ENCODE measurements around the gene IGF2BP2. TPM values are rescaled to one million over a fixed set of nuclear protein-coding genes. Genes with fewer than 3 reads are reported as not detected.

IGF2BP2 gene
- total and polyA plus RNA-seq, 9 of the 15 experiments (the other 6 are each of a cell fraction or from before 2014, with no cell fraction given) = 3.2 to 59.6 (median 30.5) TPM

GRCh38 chr3:185797108-185797881, 27.5 kb downstream of the IGF2BP2 start:
- Histone ChIP-seq H2AFZ (ENCODE audit: low read depth, low read length) (no peak overlapping the region), H3K4me1 (replicated peaks in 1 of 2; ENCODE audit: control insufficient read depth in 2 of 2, insufficient read depth in 2 of 2, low read length in 2 of 2) (peaks cover 21 to 26% of the 10 kb centered on the region in 2 experiments), H3K4me2 (ENCODE audit: insufficient read depth, low read length) (peak overlapping the region; percentile 45), H3K9ac (ENCODE audit: insufficient read depth in 1 of 2, low read depth in 2 of 2, low read length in 2 of 2) (peak overlapping the region in 1 of 2 experiments; percentile 85; a peak in 2 of 4 replicates), H3K9me1 (ENCODE audit: control insufficient read depth, insufficient read depth, low read length) (no peaks in the 10 kb centered on the region), H4K20me1 (replicated peaks; ENCODE audit: control insufficient read depth, insufficient read depth, low read length) (peaks cover 14% of the 10 kb centered on the region; the same call in 1 of the 2 replicates), H3K79me2 (ENCODE audit: control insufficient read depth, insufficient read depth, low read length) (peaks cover 83% of the 10 kb centered on the region), H3K36me3 (ENCODE audit: control insufficient read depth, insufficient read depth, low read length) (no peaks in the 10 kb centered on the region), H3K27me3 (ENCODE audit: control insufficient read depth in 2 of 2, insufficient read depth in 2 of 2, low read length in 2 of 2) (no peaks in the 10 kb centered on the region), H3K9me3 (replicated peaks; ENCODE audit: control insufficient read depth, insufficient read depth, low read depth, low read length) (no peaks in the 10 kb centered on the region), H3K4me3 (no peak overlapping the region), H3K27ac (ENCODE audit: extremely low read depth, low read depth, low read length) (peak overlapping the region; percentile 65)
- no peak for DNase-seq (ENCODE audit: extremely low read depth in 1 of 4, low spot score in 3 of 4)
- 53% methylated on average over 8 of the region's 8 CpGs for WGBS (ENCODE audit: insufficient coverage, low coverage, missing lambda C conversion rate)
- in situ Hi-C loops (cut with MboI) = no loop called here
- TF ChIP-seq ZNF511 (CRISPR knock-in tag; IDR thresholded peaks at IDR 0.05) (no peak), EHMT2 (IDR thresholded peaks at IDR 0.05) (no peak), MBD1 (CRISPR knock-in tag; IDR thresholded peaks at IDR 0.05) (no peak), ZC3H4 (CRISPR knock-in tag; IDR thresholded peaks at IDR 0.05; ENCODE audit: borderline replicate concordance) (no peak), ATF6 (CRISPR knock-in tag; IDR thresholded peaks at IDR 0.05) (no peak), SMC3 (conservative IDR thresholded peaks at IDR 0.05; ENCODE audit: insufficient read depth, low read depth, low read length) (no peak), ZFPM2 (CRISPR knock-in tag; IDR thresholded peaks at IDR 0.05) (no peak), ARID1B (IDR thresholded peaks at IDR 0.05) (no peak)
- FAIRE-seq = no peak
- ChIA-PET CTCF (ENCODE audit: low intra/inter-chr PET ratio) (no interaction called here), POLR2A (interaction anchor here (0.5 to 0.7 kb wide), 3 partner anchors 26 to 89 kb away, joined by 3 to 4 read pairs (median 3); no protein-coding TSS in a partner anchor)
- intact Hi-C loops (cut with micrococcal nuclease) = no loop called here
- ATAC-seq = peak; percentile 65
- BruUV-seq (replicated peaks) = no TSS peak
